ENCODE data around the gene RXRA.

RXRA gene

DNA sequence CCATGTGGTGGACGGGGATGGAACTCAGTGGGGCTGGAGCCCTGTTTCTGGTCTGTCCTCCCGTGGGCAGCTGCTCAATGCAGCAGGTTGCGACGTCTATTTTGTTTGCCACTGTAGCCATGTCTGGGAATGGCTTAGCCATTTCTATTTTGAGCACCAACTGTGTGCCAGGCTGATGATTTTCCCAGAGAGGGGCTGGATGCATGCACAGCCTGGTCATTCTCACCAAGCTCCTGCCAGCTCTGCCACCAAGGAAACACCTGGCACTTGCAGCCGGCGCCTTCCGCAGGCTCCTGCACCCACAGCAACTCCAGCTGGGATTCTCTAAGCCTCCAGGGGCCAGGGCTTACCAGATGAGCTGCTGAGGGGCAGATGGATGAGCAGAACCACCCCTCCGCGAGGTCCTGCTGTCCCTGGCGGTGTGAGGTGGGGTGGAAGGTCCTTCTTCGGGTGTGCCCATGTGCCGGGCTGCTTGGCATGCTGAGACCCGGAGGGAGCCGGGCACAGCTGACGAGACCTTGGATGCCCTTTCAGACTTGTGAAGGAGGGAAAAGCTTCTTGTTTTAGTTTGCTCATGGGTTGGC is 151.2 kb downstream of the RXRA start:
- no peak for DNase-seq

DNA sequence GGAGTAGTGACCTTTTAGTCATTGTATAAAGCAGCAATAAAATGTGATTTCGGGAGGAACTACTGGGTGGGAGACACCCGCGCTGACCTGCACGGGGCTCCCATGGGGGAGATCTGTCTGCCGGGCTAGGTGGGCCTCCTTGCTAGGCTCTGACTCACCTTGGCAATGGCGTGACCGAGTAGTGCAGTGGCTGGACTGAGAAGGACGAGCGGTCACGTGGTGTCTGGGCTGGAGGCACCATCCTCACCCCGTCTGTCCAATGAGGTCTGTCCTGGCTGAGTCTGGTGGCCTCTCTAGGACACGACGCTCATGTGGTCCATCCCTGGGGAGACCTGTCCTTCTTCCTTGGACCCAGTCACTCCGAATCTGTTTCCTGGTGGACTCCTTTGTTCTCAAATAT is 151.7 kb downstream of the RXRA start:
- DNase-seq: no peak

- no peak for DNase-seq
These were observed 155.5 kb downstream of the RXRA start for GRCh38 chr9:134481762-134482161.

DNA sequence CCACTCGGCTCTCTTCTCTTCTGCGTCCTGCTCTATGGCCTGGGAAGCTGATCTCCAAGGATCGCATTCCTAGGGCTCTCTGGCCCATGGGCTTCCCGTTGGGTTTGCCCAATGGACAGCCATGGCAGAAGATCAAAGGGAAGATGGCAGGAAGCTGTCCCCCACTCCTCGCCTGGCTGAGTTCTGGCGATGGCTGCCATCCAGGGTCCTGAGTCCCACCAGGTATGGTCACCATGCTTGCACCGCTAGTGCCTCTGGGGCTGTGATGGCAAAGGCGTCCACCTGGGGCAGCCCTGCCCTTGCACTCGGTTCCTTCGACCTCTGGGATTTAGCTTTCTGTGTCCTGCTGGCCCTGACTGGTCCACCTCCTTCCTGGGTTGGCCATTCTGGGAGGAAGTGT is 156.0 kb downstream of the RXRA start:
- no peak for DNase-seq

DNA sequence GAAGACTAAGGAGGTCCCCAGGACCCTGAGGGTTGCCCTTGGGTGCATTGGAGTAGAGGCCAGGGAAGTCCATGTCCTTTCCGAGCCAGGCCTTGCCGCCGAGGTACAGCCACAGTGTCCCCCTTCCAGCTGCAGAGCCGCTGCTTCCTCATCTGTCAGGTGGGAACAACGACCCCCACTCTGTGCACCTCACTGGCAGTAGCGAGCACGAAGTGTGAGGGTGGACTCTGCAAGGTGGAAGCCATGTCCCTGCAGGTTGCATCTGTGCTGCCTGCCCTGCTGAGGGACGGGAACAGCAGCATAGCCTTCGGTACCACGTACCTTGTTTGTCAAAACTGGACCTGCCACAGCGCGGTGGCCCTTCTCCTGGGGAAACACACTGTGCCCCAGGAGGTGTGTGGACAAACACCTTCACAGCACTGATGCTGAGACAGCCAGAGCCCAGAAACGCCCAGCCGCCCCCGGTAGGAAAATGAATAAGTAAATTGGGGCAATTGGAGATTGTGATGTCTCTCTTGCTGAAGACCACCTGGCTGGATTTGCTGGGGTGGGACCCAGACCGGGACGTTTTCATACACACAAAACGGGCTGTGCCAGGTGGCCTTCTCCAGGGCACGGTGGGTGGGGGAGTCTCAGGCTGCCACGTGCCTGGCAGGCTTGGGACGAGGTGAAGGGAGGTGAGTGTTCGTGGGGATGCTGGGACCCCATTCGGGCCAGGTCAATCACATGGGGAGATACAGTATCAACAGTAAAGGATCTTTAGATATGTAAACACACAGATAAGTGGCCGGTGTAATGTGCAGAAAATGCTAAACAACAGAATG is 157.3 kb downstream of the RXRA start:
- no peak for DNase-seq

- DNase-seq: no peak
These were observed 158.2 kb downstream of the RXRA start for GRCh38 chr9:134484479-134484878.

- no peak for DNase-seq
These were observed 159.4 kb downstream of the RXRA start for GRCh38 chr9:134485653-134486052.

- no peak for DNase-seq
These were observed 159.9 kb downstream of the RXRA start for GRCh38 chr9:134486143-134486591.

DNA sequence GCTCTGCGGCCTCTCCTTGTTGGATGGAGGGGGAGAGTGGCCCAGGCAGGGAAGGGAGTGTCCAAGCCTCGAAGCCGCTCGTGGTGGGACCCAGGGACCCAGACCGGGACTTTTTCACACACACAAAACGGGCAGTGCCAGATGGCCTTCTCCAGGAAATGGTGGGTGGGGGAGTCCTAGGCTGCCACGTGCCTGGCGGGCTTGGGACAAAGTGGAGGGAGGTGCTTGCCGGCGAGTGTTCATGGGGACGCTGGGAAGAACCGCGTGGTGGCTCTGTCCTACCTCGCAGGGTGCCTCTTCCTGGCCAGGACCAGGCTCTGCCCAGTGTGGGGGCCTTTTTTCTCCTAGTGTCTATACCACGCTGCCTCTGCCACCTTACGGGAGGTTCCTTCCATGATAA is 160.3 kb downstream of the RXRA start:
- DNase-seq: no peak
